ENCODE results near the gene ZSCAN25.

Gene ZSCAN25

DNA sequence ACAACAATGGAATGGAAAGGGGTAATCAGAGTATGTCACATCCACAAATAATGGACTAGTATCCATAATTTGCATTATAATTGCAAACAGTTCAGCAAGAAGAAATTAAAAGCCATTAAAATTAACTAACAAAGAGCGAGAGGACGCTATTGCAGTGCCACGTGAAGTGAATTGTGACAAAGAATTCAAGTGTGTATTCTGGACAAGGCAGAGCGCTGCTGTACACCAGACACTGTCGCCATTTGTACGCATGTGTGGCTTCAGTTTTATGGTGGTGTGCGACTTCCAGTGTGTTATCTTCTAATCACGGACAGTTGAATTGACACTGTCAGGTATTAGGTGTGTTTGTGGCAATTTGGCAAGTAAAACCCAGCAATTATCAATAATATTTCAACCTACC, 51.8 kb downstream of the ZSCAN25 start:
- in situ Hi-C loops (cut with HindIII; ENCODE audit: low sequenced_read_pairs), result no loop called here
- TF ChIP-seq, protein P1, sequence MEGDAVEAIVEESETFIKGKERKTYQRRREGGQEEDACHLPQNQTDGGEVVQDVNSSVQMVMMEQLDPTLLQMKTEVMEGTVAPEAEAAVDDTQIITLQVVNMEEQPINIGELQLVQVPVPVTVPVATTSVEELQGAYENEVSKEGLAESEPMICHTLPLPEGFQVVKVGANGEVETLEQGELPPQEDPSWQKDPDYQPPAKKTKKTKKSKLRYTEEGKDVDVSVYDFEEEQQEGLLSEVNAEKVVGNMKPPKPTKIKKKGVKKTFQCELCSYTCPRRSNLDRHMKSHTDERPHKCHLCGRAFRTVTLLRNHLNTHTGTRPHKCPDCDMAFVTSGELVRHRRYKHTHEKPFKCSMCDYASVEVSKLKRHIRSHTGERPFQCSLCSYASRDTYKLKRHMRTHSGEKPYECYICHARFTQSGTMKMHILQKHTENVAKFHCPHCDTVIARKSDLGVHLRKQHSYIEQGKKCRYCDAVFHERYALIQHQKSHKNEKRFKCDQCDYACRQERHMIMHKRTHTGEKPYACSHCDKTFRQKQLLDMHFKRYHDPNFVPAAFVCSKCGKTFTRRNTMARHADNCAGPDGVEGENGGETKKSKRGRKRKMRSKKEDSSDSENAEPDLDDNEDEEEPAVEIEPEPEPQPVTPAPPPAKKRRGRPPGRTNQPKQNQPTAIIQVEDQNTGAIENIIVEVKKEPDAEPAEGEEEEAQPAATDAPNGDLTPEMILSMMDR (IDR thresholded peaks at IDR 0.05; ENCODE audit: low read depth, low read length, missing control alignments), result no peak
- H3K4me3 ChIP-seq (ENCODE audit: low read depth, low read length), result no peak overlapping the region
- no peak for DNase-seq (ENCODE audit: low read depth)

DNA sequence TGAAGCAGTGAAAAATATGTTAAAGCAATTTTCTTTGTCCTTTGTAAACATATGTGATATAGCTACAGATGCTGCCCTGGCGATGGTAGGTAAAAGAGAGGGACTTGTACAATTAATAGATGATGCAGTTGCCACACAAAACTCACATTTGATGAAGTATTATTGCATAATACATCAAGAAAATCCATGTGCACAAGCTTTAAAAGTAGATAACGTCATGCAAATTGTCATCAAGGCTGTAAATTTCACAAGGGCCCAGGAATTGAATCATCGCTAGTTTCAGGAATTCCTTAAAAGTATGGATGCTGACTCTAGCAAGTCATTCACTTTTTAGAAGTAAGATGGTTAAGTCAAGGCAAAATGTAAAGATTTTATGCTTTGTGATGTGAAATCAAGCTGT, 53.0 kb downstream of the ZSCAN25 start:
- TF ChIP-seq, protein P1 (IDR thresholded peaks at IDR 0.05; ENCODE audit: low read depth, low read length, missing control alignments), result no peak
- in situ Hi-C loops (cut with HindIII; ENCODE audit: low sequenced_read_pairs), result no loop called here
- no peak overlapping the region for H3K4me3 ChIP-seq (ENCODE audit: low read depth, low read length)
- DNase-seq (ENCODE audit: low read depth), result no peak

GRCh38 chr7:99672573-99672972, 55.8 kb downstream of the ZSCAN25 start:
- H3K4me3 ChIP-seq (ENCODE audit: low read depth, low read length), result no peak overlapping the region
- no peak for DNase-seq (ENCODE audit: low read depth)
- TF ChIP-seq, protein P1 (IDR thresholded peaks at IDR 0.05; ENCODE audit: low read depth, low read length, missing control alignments), result no peak
- in situ Hi-C loops (cut with HindIII; ENCODE audit: low sequenced_read_pairs), result no loop called here

DNA sequence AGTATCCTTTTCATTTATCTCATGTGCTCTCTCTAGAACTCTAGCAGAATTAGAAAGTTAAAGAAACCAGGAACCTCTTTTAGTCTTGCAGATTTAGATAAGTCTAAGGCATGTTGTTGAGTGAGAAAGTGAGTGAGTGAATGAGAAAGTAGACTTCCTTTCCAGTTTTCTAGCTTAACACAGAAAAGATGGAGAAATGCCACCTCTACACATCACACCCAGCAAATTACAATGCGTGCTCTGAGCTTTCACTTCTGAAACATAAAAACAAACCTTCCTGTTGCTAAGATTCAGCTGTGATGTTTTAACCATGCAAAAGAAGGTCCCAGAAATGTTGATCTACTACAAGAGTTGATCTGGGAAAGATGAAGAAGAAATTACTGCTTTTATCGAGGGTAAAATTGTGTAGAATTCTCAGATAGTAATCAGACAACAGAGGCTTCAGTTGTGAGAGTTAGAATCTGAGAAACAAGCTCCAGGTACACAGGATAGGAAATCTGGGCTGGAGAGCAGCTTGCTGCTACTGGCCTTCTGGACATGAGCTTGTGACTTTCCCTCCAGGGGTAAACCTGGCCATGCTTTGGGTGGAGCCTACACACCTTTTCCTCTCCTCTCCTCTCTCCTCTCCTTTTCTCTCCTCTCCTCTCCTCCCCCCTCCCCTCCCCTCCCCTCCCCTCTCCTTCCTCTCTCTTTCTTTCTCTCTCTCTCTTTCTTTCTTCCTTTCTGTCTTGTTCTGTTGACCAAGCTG, 58.4 kb downstream of the ZSCAN25 start:
- no peak overlapping the region for H3K4me3 ChIP-seq (ENCODE audit: low read depth, low read length)
- no peak for DNase-seq (ENCODE audit: low read depth)
- in situ Hi-C loops (cut with HindIII; ENCODE audit: low sequenced_read_pairs), result no loop called here
- TF ChIP-seq, protein P1 (IDR thresholded peaks at IDR 0.05; ENCODE audit: low read depth, low read length, missing control alignments), result no peak

GRCh38 chr7:99677013-99677647, 60.4 kb downstream of the ZSCAN25 start:
- TF ChIP-seq, protein P1 (IDR thresholded peaks at IDR 0.05; ENCODE audit: low read depth, low read length, missing control alignments), result no peak
- no peak overlapping the region for H3K4me3 ChIP-seq (ENCODE audit: low read depth, low read length)
- in situ Hi-C loops (cut with HindIII; ENCODE audit: low sequenced_read_pairs), result no loop called here
- no peak for DNase-seq (ENCODE audit: low read depth)

DNA sequence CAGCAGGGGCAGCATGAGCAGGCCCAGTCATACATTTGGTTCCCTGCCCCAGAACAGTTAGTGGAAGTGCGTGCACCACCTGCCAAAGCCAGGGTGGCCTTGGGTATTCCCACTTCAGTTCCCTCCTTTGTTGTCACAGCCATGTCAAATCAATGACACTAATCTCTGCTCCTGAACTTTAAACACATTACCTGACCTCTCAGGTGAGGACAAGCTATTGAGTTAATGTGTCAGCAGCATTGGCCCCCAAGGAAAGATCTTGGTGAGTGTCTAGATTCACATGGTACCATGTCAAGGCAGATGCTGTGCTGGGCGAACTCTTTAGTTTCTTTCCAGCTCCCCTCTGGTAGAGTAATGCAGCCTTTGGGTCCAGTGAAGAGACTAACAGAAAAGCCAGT, 60.9 kb downstream of the ZSCAN25 start:
- no peak overlapping the region for H3K4me3 ChIP-seq (ENCODE audit: low read depth, low read length)
- no peak for DNase-seq (ENCODE audit: low read depth)
- in situ Hi-C loops (cut with HindIII; ENCODE audit: low sequenced_read_pairs), result no loop called here
- TF ChIP-seq, protein P1 (IDR thresholded peaks at IDR 0.05; ENCODE audit: low read depth, low read length, missing control alignments), result no peak

Data from astrocyte of the cerebellum (primary cell).